GM10266 (cell line): ENCODE results near the gene MARCHF7.
"Not testable (repeated sequence)": the region's sequence is repeated elsewhere in the genome, so short reads cannot be mapped to it uniquely, and the experiment has no call there.

Experiments
- DNase-seq: peaks from one replicate; pipeline ENCODE4 v3.0.0; 2012; ENCODE audit errors: extremely low spot score
- CTCF ChIP-seq: IDR thresholded peaks from 2 replicates; pipeline ENCODE4 v1.5.1; 2012; ENCODE audit warnings: mild to moderate bottlenecking, low read depth; ENCODE audit not compliant: control insufficient read depth, insufficient read depth; ENCODE audit errors: missing control alignments

MARCHF7 gene

DNA sequence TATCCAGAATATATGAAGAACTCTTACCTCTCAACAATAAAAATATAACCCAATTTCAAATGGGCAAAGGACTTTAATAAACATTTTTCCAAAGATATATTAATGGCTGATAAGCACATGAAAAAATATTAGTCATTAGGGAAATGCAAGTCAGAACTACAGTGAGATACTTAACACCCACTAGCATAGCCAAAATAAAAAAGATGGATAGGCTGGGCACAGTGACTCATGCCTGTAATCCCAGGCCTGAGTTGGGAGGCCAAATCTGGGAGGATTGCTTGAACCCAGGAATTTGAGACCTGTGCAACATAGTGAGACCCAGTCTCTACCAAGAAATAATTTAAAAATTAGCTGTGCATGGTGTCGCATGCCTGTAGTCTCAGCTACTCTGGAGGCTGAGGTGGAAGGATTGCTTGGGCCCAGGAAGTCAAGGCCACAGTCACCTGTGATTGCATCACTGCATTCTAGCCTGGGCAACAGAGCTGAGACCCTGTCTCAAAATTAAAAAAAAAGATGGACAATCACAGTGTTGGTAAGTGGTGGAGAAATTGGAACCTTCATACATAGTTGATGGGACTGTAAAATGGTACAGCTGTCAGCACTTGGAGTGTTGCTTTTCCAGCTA is 25.1 kb downstream of the MARCHF7 start:
- DNase-seq = no peak
- TF ChIP-seq CTCF = no peak

GRCh38 chr2:159737917-159738296 is 25.6 kb downstream of the MARCHF7 start:
- TF ChIP-seq CTCF = no peak
- DNase-seq = no peak

GRCh38 chr2:159738509-159739390 is 26.4 kb downstream of the MARCHF7 start:
- no peak for TF ChIP-seq CTCF
- DNase-seq = no peak

DNA sequence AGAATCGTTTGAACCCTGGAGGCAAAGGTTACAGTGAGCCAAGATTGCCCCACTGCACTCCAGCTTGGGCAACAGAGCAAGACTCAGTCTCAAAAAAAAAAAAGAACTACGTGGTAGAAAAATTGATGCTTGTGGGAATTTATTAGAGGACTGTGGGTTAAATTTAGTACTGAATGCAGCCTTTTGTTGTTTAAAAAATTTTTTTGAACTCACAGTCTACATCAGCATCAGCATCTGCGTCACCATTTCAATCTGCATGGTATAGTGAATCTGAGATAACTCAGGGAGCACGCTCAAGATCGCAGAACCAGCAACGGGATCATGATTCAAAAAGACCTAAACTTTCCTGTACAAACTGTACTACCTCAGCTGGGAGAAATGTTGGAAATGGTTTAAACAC is 30.5 kb downstream of the MARCHF7 start:
- TF ChIP-seq CTCF = no peak
- no peak for DNase-seq

GRCh38 chr2:159744363-159744762 is 32.1 kb downstream of the MARCHF7 start:
- TF ChIP-seq CTCF = no peak
- no peak for DNase-seq

DNA sequence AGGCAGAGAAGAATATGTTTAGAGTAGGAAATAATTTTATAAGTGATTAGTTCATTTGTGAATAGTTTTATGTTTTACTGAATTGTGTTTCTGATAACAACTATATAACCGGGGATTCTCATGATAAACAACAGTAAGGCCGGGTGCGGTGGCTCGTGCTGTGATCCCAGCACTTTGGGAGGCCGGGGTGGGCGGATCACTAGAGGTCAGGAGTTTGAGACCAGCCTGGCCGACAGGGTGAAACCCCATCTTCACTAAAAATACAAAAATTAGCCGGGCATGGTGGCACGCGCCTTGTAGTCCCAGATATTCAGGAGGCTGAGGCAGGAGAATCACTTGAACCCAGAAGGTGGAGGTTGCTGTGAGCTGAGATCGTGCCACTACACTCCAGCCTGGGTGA is 32.9 kb downstream of the MARCHF7 start:
- DNase-seq = not testable (repeated sequence)

- DNase-seq = no peak
- TF ChIP-seq CTCF = no peak
These were observed 35.8 kb downstream of the MARCHF7 start for GRCh38 chr2:159748089-159748488.
